Measurements from ENCODE around the gene MYO1G. TPM values are rescaled to one million over a fixed set of nuclear protein-coding genes. Genes with fewer than 3 reads are reported as not detected.

The MYO1G gene
- total and polyA plus RNA-seq, 4 donors = 0.56 to 3.9 (median 2.1) TPM

- Histone ChIP-seq H3K4me3 (ENCODE audit: low read depth in 1 of 3, low read length in 3 of 3) (peak overlapping the region; percentile 6 to 23 (median 16)), H3K4me1 (ENCODE audit: control insufficient read depth in 4 of 4, insufficient read depth in 4 of 4, low read length in 3 of 4) (peaks cover 2 to 5% (median 4%) of the 10 kb centered on the region in 4 donors), H3K27ac (ENCODE audit: low read depth in 1 of 2, low read length in 2 of 2) (peak overlapping the region in 1 of 2 donors; percentile 28), H3K9me3 (ENCODE audit: control insufficient read depth in 4 of 4, low read length in 3 of 4) (no peaks in the 10 kb centered on the region), H3K27me3 (ENCODE audit: control insufficient read depth in 4 of 4, insufficient read depth in 4 of 4, low read length in 3 of 4) (no peaks in the 10 kb centered on the region), H3K9ac (ENCODE audit: low read depth in 1 of 2, low read length in 2 of 2) (no peak overlapping the region), H3K36me3 (ENCODE audit: control insufficient read depth in 4 of 4, insufficient read depth in 3 of 4, low read depth in 1 of 4, low read length in 3 of 4) (peaks cover 0 to 10% (median 0%) of the 10 kb centered on the region in 4 donors)
- DNase-seq (ENCODE audit: low spot score) = no peak
- no peak for TF ChIP-seq ZBTB33 (IDR thresholded peaks at IDR 0.05)
- TF ChIP-seq NR2F2 (IDR thresholded peaks at IDR 0.05) = no peak
- TF ChIP-seq GABPA (IDR thresholded peaks at IDR 0.05 in 1 of 2, conservative IDR thresholded peaks at IDR 0.05 in 1 of 2) = no peak
- TF ChIP-seq HNF4G (IDR thresholded peaks at IDR 0.05) = no peak
- TF ChIP-seq JUND (IDR thresholded peaks at IDR 0.05) = no peak
- TF ChIP-seq, protein P1, sequence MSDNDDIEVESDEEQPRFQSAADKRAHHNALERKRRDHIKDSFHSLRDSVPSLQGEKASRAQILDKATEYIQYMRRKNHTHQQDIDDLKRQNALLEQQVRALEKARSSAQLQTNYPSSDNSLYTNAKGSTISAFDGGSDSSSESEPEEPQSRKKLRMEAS (IDR thresholded peaks at IDR 0.05) = no peak
- no peak for TF ChIP-seq HNF4A (conservative IDR thresholded peaks at IDR 0.05)
- no peak for TF ChIP-seq RXRA (IDR thresholded peaks at IDR 0.05)
- TF ChIP-seq FOXA2 (IDR thresholded peaks at IDR 0.05) = no peak
- TF ChIP-seq EGR1 (IDR thresholded peaks at IDR 0.05; ENCODE audit: low read depth in 2 of 2) = no peak
- TF ChIP-seq, protein P2, sequence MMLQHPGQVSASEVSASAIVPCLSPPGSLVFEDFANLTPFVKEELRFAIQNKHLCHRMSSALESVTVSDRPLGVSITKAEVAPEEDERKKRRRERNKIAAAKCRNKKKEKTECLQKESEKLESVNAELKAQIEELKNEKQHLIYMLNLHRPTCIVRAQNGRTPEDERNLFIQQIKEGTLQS (IDR thresholded peaks at IDR 0.05) = no peak
- no peak for TF ChIP-seq FOXA1 (IDR thresholded peaks at IDR 0.05)
- TF ChIP-seq TAF1 (conservative IDR thresholded peaks at IDR 0.05) = no peak
- TF ChIP-seq SP1 (IDR thresholded peaks at IDR 0.05) = no peak
- no peak for TF ChIP-seq CTCF (IDR thresholded peaks at IDR 0.05; ENCODE audit: low read depth, low read length, missing input control)
- no peak for TF ChIP-seq YY1 (IDR thresholded peaks at IDR 0.05)
- TF ChIP-seq, protein P3, sequence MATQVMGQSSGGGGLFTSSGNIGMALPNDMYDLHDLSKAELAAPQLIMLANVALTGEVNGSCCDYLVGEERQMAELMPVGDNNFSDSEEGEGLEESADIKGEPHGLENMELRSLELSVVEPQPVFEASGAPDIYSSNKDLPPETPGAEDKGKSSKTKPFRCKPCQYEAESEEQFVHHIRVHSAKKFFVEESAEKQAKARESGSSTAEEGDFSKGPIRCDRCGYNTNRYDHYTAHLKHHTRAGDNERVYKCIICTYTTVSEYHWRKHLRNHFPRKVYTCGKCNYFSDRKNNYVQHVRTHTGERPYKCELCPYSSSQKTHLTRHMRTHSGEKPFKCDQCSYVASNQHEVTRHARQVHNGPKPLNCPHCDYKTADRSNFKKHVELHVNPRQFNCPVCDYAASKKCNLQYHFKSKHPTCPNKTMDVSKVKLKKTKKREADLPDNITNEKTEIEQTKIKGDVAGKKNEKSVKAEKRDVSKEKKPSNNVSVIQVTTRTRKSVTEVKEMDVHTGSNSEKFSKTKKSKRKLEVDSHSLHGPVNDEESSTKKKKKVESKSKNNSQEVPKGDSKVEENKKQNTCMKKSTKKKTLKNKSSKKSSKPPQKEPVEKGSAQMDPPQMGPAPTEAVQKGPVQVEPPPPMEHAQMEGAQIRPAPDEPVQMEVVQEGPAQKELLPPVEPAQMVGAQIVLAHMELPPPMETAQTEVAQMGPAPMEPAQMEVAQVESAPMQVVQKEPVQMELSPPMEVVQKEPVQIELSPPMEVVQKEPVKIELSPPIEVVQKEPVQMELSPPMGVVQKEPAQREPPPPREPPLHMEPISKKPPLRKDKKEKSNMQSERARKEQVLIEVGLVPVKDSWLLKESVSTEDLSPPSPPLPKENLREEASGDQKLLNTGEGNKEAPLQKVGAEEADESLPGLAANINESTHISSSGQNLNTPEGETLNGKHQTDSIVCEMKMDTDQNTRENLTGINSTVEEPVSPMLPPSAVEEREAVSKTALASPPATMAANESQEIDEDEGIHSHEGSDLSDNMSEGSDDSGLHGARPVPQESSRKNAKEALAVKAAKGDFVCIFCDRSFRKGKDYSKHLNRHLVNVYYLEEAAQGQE (IDR thresholded peaks at IDR 0.05) = no peak
- 81% methylated on average over 17 of the region's 17 CpGs for WGBS
Observed at GRCh38 chr7:45028138-45028919, 49.5 kb upstream of the MYO1G start.

All from liver (tissue), 9 donors.